ENCODE measurements around the gene TMEM108.

TMEM108 gene

GRCh38 chr3:133167340-133168024, 129.3 kb downstream of the TMEM108 start:
- no peak for DNase-seq (ENCODE audit: low read depth)

- DNase-seq (ENCODE audit: low read depth): no peak
Measured at GRCh38 chr3:133168025-133168401, 129.8 kb downstream of the TMEM108 start.

GRCh38 chr3:133169331-133170068, 131.3 kb downstream of the TMEM108 start:
- no peak for DNase-seq (ENCODE audit: low read depth)

DNA sequence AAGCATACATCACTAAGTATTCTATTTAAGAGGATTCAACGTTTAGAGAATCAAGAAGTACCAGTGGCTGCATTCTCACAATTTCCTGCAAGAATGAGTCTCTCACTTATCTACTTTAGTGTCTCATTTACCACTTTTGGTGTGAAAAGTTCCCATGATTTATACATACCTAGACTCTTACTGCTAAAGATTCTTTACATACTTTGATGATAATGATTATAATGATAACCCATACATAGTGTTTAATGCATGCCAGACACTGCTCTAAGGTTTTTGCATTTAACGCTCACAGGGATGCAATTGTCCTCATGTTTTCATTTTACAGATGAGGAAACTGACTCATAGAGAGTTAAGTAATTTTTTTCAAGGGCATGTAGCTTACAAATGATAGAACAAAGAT, 133.6 kb downstream of the TMEM108 start:
- no peak for DNase-seq (ENCODE audit: low read depth)

GRCh38 chr3:133181392-133182150, 143.4 kb downstream of the TMEM108 start:
- no peak for DNase-seq (ENCODE audit: low read depth)

- DNase-seq (ENCODE audit: low read depth): no peak
Measured at GRCh38 chr3:133187870-133188379, 149.7 kb downstream of the TMEM108 start.

DNA sequence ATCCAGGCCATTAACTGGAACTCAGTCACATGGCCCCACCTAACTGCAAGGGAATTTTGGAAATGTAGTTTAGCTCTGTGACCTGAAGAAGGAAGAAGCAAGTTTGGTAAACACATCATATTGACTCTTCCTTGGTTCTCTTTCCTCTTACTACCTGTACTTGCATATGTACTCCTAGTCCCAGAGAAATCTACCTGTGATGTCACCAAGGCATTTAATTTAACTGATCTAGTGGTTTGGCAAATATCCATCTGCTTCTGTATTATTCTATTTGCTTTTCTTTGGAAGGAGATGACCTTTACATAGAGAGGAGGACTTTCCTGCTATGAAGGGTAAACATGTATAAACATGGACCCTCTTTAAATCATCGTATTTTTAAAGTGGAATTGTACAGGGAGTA, 150.8 kb downstream of the TMEM108 start:
- no peak for DNase-seq (ENCODE audit: low read depth)

- no peak for DNase-seq (ENCODE audit: low read depth)
Measured at GRCh38 chr3:133189893-133190292, 151.7 kb downstream of the TMEM108 start.

DNA sequence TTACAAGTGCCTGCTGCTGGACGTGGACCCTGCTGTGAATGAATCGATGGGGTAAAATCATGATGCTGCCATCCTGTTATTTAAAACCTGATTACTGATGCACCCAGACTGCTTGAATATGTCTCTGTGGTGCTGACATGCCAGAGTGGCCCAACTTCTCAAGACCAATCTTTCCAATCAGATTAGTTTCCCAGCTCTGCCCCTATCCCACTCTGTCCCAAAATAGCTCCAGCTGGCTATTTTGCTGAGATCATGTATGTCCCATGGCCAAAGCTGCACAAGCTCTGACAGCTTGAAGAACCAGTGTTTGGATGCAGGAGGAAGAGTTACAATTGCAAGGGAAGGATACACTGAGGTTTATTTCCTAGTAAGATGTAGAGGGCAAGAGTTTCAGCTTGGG, 153.6 kb downstream of the TMEM108 start:
- no peak for DNase-seq (ENCODE audit: low read depth)

- DNase-seq (ENCODE audit: low read depth): no peak
Measured at GRCh38 chr3:133192363-133192945, 154.3 kb downstream of the TMEM108 start.

DNA sequence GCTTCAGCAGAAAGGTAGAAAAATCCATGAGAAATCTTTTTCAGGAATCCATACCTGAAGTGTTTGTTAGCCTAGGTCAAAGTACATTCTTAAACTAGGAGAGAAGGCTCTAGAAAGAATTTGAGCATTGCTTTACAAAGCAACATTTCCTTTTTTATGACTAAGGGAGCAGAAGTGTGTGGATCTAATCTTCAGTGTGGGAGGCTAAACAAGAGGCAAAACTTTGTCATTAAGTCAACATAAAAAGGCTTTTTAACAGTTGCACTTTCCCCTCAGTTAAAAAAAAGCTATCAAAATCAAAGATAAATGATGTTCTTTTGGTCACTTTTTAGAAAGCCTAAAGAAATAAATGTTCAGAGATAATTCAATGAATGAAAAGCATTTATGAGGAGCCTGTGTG, 154.8 kb downstream of the TMEM108 start:
- no peak for DNase-seq (ENCODE audit: low read depth)

DNA sequence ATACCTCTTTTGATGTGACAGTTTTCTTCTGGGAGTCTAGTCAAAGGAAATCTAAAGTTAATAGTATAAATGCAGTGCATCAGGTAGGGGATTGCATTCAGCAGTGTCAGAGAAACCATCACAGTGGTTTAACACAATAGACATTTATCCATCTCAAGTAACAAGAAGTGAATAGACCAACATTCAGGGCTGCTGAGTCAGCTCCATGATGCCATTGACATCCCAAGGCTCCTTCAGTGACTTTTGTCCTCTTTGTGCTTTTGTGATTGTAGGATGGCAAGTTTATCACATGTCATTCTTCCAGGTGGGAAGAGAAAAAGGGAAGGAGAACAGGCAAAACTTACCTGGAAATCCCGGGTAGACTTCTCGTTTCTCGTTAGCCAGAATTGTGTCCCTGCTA, 158.3 kb downstream of the TMEM108 start:
- no peak for DNase-seq (ENCODE audit: low read depth)

- no peak for DNase-seq (ENCODE audit: low read depth)
Measured at GRCh38 chr3:133197619-133198018, 159.4 kb downstream of the TMEM108 start.

DNA sequence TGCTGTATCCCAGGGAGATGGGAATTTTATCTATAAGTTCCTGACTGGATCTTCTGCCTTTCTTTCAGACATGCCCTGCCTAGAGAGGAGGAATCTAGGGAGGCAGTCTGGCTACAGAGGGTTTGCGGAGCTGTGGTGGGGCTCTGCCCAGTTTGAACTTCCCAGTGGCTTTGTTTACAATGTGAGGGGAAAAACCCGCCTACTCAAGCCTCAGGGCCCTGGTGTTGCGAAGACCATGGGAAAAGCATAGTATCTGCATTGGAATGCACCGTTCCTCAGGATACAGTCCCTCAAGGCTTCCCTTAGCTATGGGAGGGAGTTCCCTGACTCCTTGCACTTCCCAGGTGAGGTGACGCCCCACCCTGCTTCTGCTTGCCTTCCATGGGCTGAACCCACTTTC, 168.7 kb downstream of the TMEM108 start:
- DNase-seq (ENCODE audit: low read depth): no peak

DNA sequence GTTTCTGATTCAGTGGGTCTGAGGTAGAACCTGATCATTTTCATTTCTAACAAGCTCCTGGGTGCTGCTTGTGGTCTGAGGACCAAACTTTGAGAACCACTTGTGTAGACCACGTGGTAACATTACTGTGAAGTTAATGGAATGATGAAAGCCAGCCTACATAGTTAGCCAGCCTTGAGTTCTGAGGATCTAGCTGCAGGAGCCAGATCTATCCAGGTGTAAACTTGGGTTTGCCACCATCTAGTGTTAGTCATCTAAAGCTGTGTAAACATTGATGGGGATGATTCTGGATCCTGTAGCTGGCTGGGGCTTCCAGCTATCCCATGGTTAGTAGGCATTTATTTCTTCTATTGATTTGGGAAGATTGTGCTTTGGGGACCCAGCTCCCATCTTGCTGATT, 170.0 kb downstream of the TMEM108 start:
- DNase-seq (ENCODE audit: low read depth): no peak

- DNase-seq (ENCODE audit: low read depth): no peak
Measured at GRCh38 chr3:133209871-133210550, 171.8 kb downstream of the TMEM108 start.

DNA sequence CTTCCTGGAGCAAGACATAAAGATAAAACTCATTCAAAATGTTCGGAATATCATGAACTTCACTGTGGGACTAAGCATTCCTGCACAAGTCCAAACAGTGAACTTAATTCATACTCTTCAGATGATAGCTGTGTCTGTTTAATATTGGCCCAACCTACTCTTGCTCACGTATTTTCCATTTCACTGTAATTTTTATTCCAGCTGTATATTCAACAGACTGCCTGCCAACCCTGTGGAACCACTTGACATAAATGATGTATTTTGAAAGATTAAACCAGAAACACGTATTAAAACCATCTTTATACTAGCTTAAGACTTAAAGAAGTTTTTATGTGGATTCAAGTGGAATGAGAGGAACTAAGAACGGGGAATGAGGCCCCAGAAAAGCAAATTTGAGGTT, 172.5 kb downstream of the TMEM108 start:
- DNase-seq (ENCODE audit: low read depth): no peak

DNA sequence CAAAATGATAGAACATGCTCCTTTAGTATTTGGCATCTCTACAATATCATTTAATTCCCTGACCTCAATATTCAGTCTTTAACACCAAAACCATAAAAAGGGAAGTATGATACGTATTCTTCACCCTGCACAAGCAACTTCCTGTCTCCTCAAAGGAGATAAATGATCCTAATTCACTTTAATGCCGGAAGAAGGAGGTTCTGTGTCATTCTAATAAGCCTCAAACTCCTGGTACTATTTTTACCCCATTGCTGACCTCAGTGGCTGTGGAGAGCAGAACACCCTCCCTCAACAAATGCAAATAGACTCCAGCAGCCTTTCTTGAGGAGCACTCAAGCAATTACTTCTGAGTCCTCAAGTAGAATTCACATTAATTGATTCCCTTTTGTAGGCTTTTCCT, 173.3 kb downstream of the TMEM108 start:
- no peak for DNase-seq (ENCODE audit: low read depth)

DNA sequence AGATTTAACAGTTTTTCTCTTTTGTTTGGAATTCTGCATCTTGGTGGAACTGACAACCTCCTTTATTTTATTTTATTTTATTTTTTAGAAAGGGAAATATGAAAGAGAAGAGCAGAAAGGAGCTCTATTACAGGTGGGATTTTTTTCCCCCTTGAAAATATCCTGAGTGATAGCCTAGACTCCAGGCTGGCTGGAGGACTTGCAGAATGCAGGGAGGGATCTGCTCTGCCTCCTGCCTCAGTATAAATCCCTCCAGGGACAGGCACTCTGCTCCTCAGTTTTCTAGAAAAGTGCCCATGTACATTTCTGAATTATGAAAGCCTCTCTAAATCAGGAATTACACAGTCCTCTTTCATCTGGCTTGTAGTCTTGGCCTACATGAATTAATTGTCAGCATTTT, 173.7 kb downstream of the TMEM108 start:
- DNase-seq (ENCODE audit: low read depth): no peak

DNA sequence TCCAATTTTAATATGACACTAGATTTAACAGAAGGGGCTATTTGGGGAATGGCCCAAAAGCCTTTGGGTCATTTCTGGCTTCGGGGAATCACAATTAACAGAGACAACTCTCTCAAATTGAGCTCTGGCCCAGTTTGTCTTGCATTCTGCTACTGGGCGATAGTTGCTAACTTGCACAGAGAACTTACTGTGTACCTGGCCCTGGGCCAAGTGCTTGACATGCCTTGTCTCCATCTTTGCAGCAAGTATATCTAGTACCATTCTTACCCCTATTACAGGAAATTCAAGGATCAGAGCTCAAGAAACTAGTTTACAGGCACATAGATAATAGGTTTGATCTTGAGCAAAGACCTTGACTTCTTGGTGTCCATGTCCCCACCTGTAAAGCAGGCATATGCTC, 175.7 kb downstream of the TMEM108 start:
- DNase-seq (ENCODE audit: low read depth): no peak

- no peak for DNase-seq (ENCODE audit: low read depth)
Measured at GRCh38 chr3:133227813-133228212, 189.6 kb downstream of the TMEM108 start.

GRCh38 chr3:133230195-133230594, 192.0 kb downstream of the TMEM108 start:
- DNase-seq (ENCODE audit: low read depth): no peak
